Neuronal stem cell (in vitro differentiated cells): ENCODE measurements around the gene IVNS1ABP.
"Not testable (repeated sequence)": the region's sequence is repeated elsewhere in the genome, so short reads cannot be mapped to it uniquely, and the experiment has no call there.

ENCODE experiments used
- DNase-seq: peaks from one replicate; pipeline ENCODE4 v3.0.0-alpha.2; 2013; ENCODE audit warnings: low spot score
- H2AFZ ChIP-seq: one replicate; pipeline ENCODE4 v1.6.1; 2013; ENCODE audit warnings: mild to moderate bottlenecking, low read length, inconsistent platforms
- H2AK5ac ChIP-seq: 2 replicates; pipeline ENCODE4 v1.6.1; 2013; ENCODE audit warnings: low read depth, mild to moderate bottlenecking, inconsistent platforms, low read length, moderate library complexity, mixed read lengths
- H2BK120ac ChIP-seq: 2 replicates; pipeline ENCODE4 v1.6.1; 2013; ENCODE audit warnings: low read depth, mild to moderate bottlenecking, inconsistent platforms, low read length, moderate library complexity, mixed read lengths
- H2BK12ac ChIP-seq: one replicate; pipeline ENCODE4 v1.6.1; 2013; ENCODE audit warnings: low read length, inconsistent platforms
- H2BK15ac ChIP-seq: 2 replicates; pipeline ENCODE4 v1.6.1; 2013; ENCODE audit warnings: mild to moderate bottlenecking, low read length, inconsistent platforms, mixed read lengths
- H2BK5ac ChIP-seq: one replicate; pipeline ENCODE4 v1.6.1; 2013; ENCODE audit warnings: inconsistent platforms, mild to moderate bottlenecking, low read length, moderate library complexity
- H3K14ac ChIP-seq: one replicate; pipeline ENCODE4 v1.6.1; 2013; ENCODE audit warnings: low read length, inconsistent platforms
- H3K18ac ChIP-seq: 2 replicates; pipeline ENCODE4 v1.6.1; 2013; ENCODE audit warnings: low read length, inconsistent platforms
- H3K23ac ChIP-seq: 2 replicates; pipeline ENCODE4 v1.6.1; 2013; ENCODE audit warnings: low read depth, mild to moderate bottlenecking, mixed read lengths, low read length, inconsistent platforms; ENCODE audit not compliant: poor library complexity
- H3K27ac ChIP-seq: replicated peaks from 3 replicates; pipeline ENCODE4 v1.5.1; 2013; ENCODE audit warnings: low read length, inconsistent platforms
- H3K27me3 ChIP-seq, 3 experiments: 2 replicates each; pipeline ENCODE4 v1.6.1; 2013; ENCODE audit warnings: low read length in 3 of 3, mild to moderate bottlenecking in 2 of 3, inconsistent platforms in 1 of 3, low read depth in 1 of 3, mixed read lengths in 1 of 3, moderate library complexity in 1 of 3; ENCODE audit not compliant: control insufficient read depth in 3 of 3, insufficient read depth in 3 of 3
- H3K36me3 ChIP-seq, 2 donors: replicated peaks in 1 of 2; 2 replicates each; pipeline ENCODE4 v1.6.1; 2013; ENCODE audit warnings: low read length in 2 of 2; ENCODE audit not compliant: control insufficient read depth in 2 of 2, insufficient read depth in 2 of 2
- H3K4ac ChIP-seq: 2 replicates; pipeline ENCODE4 v1.6.1; 2013; ENCODE audit warnings: inconsistent platforms, mild to moderate bottlenecking, low read length, moderate library complexity
- H3K4me1 ChIP-seq, 2 donors: 1 replicate in 1 of 2; 2 replicates in 1 of 2; pipeline ENCODE4 v1.6.1; 2013; ENCODE audit warnings: low read length in 2 of 2, low read depth in 1 of 2; ENCODE audit not compliant: control insufficient read depth in 2 of 2, insufficient read depth in 1 of 2
- H3K4me2 ChIP-seq: one replicate; pipeline ENCODE4 v1.6.1; 2013; ENCODE audit warnings: mild to moderate bottlenecking, low read length, inconsistent platforms; ENCODE audit not compliant: insufficient read depth, poor library complexity, severe bottlenecking
- H3K4me3 ChIP-seq, 2 donors: 2 replicates each; pipeline ENCODE4 v1.5.1; 2013; ENCODE audit warnings: low read length in 2 of 2, mild to moderate bottlenecking in 2 of 2, inconsistent platforms in 1 of 2, moderate library complexity in 1 of 2
- H3K79me1 ChIP-seq: one replicate; pipeline ENCODE4 v1.6.1; 2013; ENCODE audit warnings: low read depth, mild to moderate bottlenecking, inconsistent platforms, low read length, moderate library complexity
- H3K9ac ChIP-seq: one replicate; pipeline ENCODE4 v1.6.1; 2013; ENCODE audit warnings: mild to moderate bottlenecking, low read depth, low read length, inconsistent platforms; ENCODE audit not compliant: poor library complexity
- H3K9me3 ChIP-seq, 2 donors: replicated peaks in 1 of 2; 2 replicates each; pipeline versions ENCODE3 to v1.6.1; 2013; ENCODE audit warnings: low read length in 2 of 2, mild to moderate bottlenecking in 2 of 2, inconsistent platforms in 1 of 2, low read depth in 1 of 2, mixed read lengths in 1 of 2, moderate library complexity in 1 of 2; ENCODE audit not compliant: control insufficient read depth in 2 of 2, insufficient read depth in 1 of 2
- H4K8ac ChIP-seq: one replicate; pipeline ENCODE4 v1.6.1; 2013; ENCODE audit warnings: low read depth, mild to moderate bottlenecking, inconsistent platforms, low read length, moderate library complexity
- H4K91ac ChIP-seq: one replicate; pipeline ENCODE4 v1.6.1; 2013; ENCODE audit warnings: low read length, low read depth, mild to moderate bottlenecking, inconsistent platforms; ENCODE audit not compliant: poor library complexity
- WGBS, 2 donors: extraction: QIAGEN DNeasy Blood & Tissue Kit; methylation state at CpG; one replicate each; pipeline ENCODE4 v1.1.7; 2013; ENCODE audit warnings: missing lambda C conversion rate in 2 of 2, mixed read lengths in 1 of 2; ENCODE audit not compliant: insufficient read length in 2 of 2, insufficient replicate concordance in 1 of 2; ENCODE audit errors: extremely low coverage in 2 of 2; 5-methylcytosine and 5-hydroxymethylcytosine counted together

Gene IVNS1ABP

DNA sequence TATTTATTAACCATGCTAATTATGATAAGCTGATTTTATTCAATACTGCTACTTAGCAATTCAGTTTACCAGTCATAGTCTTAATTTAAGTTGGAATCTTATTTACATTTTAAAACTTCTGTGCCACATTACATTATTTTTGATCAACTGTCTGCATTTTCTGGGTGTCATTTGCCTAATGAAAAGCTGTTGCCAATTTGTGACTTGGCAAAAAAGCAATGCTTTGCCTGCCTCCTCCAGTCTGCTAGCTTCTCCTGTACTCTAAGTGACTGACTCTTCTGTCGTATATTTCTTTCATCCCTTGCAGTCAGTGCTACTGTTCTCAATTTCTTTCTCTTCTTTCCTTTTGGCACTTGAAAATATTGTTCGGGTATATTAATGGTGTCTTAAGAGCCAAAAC, 5.6 kb upstream of the IVNS1ABP start:
- Histone ChIP-seq H2AFZ (no peak overlapping the region), H3K4me2 (no peak overlapping the region), H2BK12ac (no peak overlapping the region), H3K4me1 (peaks cover 0 to 3% of the 10 kb centered on the region in 2 donors), H3K9me3 (no peaks in the 10 kb centered on the region), H3K79me1 (peaks cover 2% of the 10 kb centered on the region), H3K27ac (no peak overlapping the region), H2BK120ac (no peak overlapping the region), H2BK15ac (no peak overlapping the region), H3K27me3 (no peaks in the 10 kb centered on the region), H3K4me3 (no peak overlapping the region), H2AK5ac (no peak overlapping the region), H3K23ac (no peak overlapping the region), H4K91ac (no peak overlapping the region), H3K14ac (no peak overlapping the region), H3K9ac (no peak overlapping the region), H3K36me3 (no peaks in the 10 kb centered on the region), H3K4ac (no peak overlapping the region), H2BK5ac (no peak overlapping the region), H4K8ac (no peak overlapping the region), H3K18ac (no peak overlapping the region)
- no CpG with 5 or more reads among the region's 2 CpGs for WGBS, 2 donors
- no peak for DNase-seq

DNA sequence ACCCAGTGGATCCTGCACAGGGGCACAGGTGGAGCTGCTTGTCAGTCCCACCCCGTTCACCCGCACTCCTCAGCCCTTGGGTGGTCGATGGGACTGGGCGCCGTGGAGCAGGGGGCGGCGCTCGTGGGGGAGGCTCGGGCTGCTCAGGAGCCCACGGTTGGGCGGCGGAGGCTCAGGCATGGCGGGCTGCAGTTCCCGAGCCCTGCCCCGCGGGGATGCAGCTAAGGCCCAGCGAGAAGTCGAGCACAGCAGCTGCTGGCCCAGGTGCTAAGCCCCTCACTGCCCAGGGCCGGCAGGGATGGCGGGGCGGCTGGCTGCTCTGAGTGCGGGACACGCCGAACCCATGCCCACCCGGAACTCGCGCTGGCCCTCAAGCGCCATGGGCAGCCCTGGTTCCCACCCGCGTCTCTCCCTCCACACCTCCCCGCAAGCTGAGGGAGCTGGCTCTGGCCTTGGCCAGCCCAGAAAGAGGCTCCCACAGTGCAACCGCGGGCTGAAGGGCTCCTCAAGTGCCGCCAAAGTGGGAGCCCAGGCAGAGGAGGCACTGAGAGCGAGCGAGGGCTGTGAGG, 4.7 kb upstream of the IVNS1ABP start:
- not testable (repeated sequence) for H3K14ac ChIP-seq, H3K27ac ChIP-seq, H2AK5ac ChIP-seq, H3K27me3 ChIP-seq, H3K23ac ChIP-seq, H3K9me3 ChIP-seq, H3K4me1 ChIP-seq, H3K4me2 ChIP-seq, H2BK12ac ChIP-seq, DNase-seq, H3K18ac ChIP-seq, H4K91ac ChIP-seq, H3K4me3 ChIP-seq, H3K4ac ChIP-seq, H2BK5ac ChIP-seq, H3K9ac ChIP-seq, H4K8ac ChIP-seq, H2AFZ ChIP-seq, H3K36me3 ChIP-seq, H2BK120ac ChIP-seq, H3K79me1 ChIP-seq, H2BK15ac ChIP-seq
- no CpG with 5 or more reads among the region's 36 CpGs for WGBS, 2 donors

DNA sequence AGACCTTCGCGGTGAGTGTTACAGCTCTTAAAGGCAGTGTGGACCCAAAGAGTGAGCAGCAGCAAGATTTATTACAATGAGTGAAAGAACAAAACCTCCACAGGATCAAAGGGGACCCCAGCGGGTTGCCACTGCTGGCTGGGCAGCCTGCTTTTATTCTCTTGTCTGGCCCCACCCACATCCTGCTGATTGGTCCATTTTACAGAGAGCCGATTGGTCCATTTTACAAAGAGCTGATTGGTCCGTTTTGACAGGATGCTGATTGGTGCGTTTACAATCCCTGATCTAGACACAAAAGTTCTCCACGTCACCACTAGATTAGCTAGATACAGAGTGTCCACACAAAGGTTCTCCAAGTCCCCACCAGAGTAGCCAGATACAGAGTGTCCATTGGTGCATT, 4.1 kb upstream of the IVNS1ABP start:
- H2BK15ac ChIP-seq, H3K27me3 ChIP-seq, H4K91ac ChIP-seq, H3K4me3 ChIP-seq, H3K4me2 ChIP-seq, H3K79me1 ChIP-seq, H4K8ac ChIP-seq, H3K27ac ChIP-seq, H2AK5ac ChIP-seq, H2AFZ ChIP-seq, H3K18ac ChIP-seq, H3K14ac ChIP-seq, H3K36me3 ChIP-seq, H3K9ac ChIP-seq, DNase-seq, H2BK120ac ChIP-seq, H3K4ac ChIP-seq, H3K23ac ChIP-seq, H3K9me3 ChIP-seq, H2BK12ac ChIP-seq, H3K4me1 ChIP-seq, H2BK5ac ChIP-seq: not testable (repeated sequence)
- no CpG with 5 or more reads among the region's 7 CpGs for WGBS, 2 donors

DNA sequence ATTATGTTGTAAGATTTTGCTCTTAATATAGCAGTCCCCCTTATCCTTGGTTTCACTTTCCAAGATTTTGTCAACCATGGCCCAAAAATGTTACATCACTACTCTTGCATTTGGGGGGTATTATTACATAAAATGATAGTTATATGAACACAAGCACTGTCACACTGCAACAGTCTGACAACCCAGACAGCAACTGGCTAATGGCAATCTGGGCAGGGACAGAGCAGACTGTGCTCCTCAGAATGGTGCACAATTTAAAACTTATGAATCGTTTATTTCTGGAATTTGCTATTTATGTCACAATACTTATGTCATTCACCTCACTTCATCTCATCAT, 2.1 kb upstream of the IVNS1ABP start:
- no peak for DNase-seq
- WGBS, 2 donors: no CpG with 5 or more reads among the region's 1 CpG
- H3K23ac ChIP-seq: no peak overlapping the region
- peaks cover 0 to 5% of the 10 kb centered on the region in 2 donors for H3K36me3 ChIP-seq
- H2AK5ac ChIP-seq: no peak overlapping the region
- H3K14ac ChIP-seq: no peak overlapping the region
- H2BK15ac ChIP-seq: no peak overlapping the region
- H3K4me3 ChIP-seq: no peak overlapping the region
- no peak overlapping the region for H4K8ac ChIP-seq
- no peaks in the 10 kb centered on the region for H3K27me3 ChIP-seq
- H3K4ac ChIP-seq: no peak overlapping the region
- H3K4me2 ChIP-seq: no peak overlapping the region
- no peak overlapping the region for H2AFZ ChIP-seq
- no peak overlapping the region for H2BK12ac ChIP-seq
- H3K18ac ChIP-seq: no peak overlapping the region
- peaks cover 9% of the 10 kb centered on the region for H3K79me1 ChIP-seq
- no peak overlapping the region for H3K9ac ChIP-seq
- H4K91ac ChIP-seq: no peak overlapping the region
- H2BK120ac ChIP-seq: no peak overlapping the region
- no peak overlapping the region for H3K27ac ChIP-seq
- no peak overlapping the region for H2BK5ac ChIP-seq
- no peaks in the 10 kb centered on the region for H3K9me3 ChIP-seq
- peaks cover 5 to 7% of the 10 kb centered on the region in 2 donors for H3K4me1 ChIP-seq
